CD4-positive, alpha-beta T cell (primary cell): ENCODE measurements around the gene VWA3B. TPM values are rescaled to one million over a fixed set of nuclear protein-coding genes. Genes with fewer than 3 reads are reported as not detected.

Experiments
- ATAC-seq: fragments of 200-7000 bp; cut with Tn5 transposase; one replicate; pipeline ENCODE4 v1.10.0; 2022; ENCODE audit warnings: mild to moderate bottlenecking; ENCODE audit not compliant: poor library complexity
- CTCF ChIA-PET: fragments of 350-600 bp; sonication (Branson Sonifier 250); formaldehyde crosslinking; loops from one replicate; lab custom pipeline; 2021; ENCODE audit warnings: antibody characterized with exemption, inconsistent platforms; lab: Charles Lee
- POLR2A ChIA-PET: fragments of 350-600 bp; sonication (Branson Sonifier 250); formaldehyde crosslinking; loops from one replicate; lab custom pipeline; 2021; ENCODE audit warnings: antibody characterized with exemption, inconsistent platforms; lab: Charles Lee
- DNase-seq, 14 experiments: peaks; one replicate each; pipeline ENCODE4 v3.0.0-alpha.2; 2013 to 2020; ENCODE audit warnings: mixed read lengths in 2 of 14
- H3K27ac ChIP-seq, 2 donors: one replicate each; pipeline versions ENCODE4 v1.5.1 to v1.7.0; 2013; ENCODE audit warnings: low read length in 2 of 2, low read depth in 1 of 2, mild to moderate bottlenecking in 1 of 2
- H3K27me3 ChIP-seq, 2 experiments: 1 replicate in 1 of 2; 2 replicates in 1 of 2; pipeline versions ENCODE4 v1.6.1 to v1.7.0; 2013; ENCODE audit warnings: low read length in 2 of 2, control low read depth in 1 of 2, mild to moderate bottlenecking in 1 of 2, moderate library complexity in 1 of 2; ENCODE audit not compliant: insufficient read depth in 2 of 2, control insufficient read depth in 1 of 2
- H3K36me3 ChIP-seq: one replicate; pipeline ENCODE4 v1.6.1; 2013; ENCODE audit warnings: low read length, control low read depth; ENCODE audit not compliant: insufficient read depth
- H3K4me1 ChIP-seq: one replicate; pipeline ENCODE4 v1.6.1; 2013; ENCODE audit warnings: low read length, control low read depth; ENCODE audit not compliant: insufficient read depth
- H3K4me3 ChIP-seq: one replicate; pipeline ENCODE4 v1.5.1; 2013; ENCODE audit warnings: mild to moderate bottlenecking, low read length, moderate library complexity
- H3K9me3 ChIP-seq, 2 experiments: 1 replicate in 1 of 2; 2 replicates in 1 of 2; pipeline versions ENCODE4 v1.6.1 to v1.7.0; 2013; ENCODE audit warnings: low read length in 2 of 2, mild to moderate bottlenecking in 2 of 2, control low read depth in 1 of 2, moderate library complexity in 1 of 2; ENCODE audit not compliant: control insufficient read depth in 1 of 2, insufficient read depth in 1 of 2
- H3K27ac Mint-ChIP-seq: one replicate; pipeline ENCODE4 v1.8.0; 2020; ENCODE audit warnings: mixed read lengths
- H3K27me3 Mint-ChIP-seq: one replicate; pipeline ENCODE4 v1.8.0; 2021; ENCODE audit warnings: mixed read lengths
- H3K36me3 Mint-ChIP-seq: one replicate; pipeline ENCODE4 v1.8.0; 2021; ENCODE audit warnings: low read depth, mixed read lengths
- H3K4me1 Mint-ChIP-seq: one replicate; pipeline ENCODE4 v1.8.0; 2021; ENCODE audit warnings: low read depth, mixed read lengths
- H3K4me3 Mint-ChIP-seq: one replicate; pipeline ENCODE4 v1.8.0; 2020; ENCODE audit warnings: mild to moderate bottlenecking, mixed read lengths
- H3K9me3 Mint-ChIP-seq: one replicate; pipeline ENCODE4 v1.8.0; 2020; ENCODE audit warnings: mixed read lengths
- CTCF ChIP-seq: fragments of 200-600 bp; IDR thresholded peaks from one replicate; pipeline ENCODE4 v1.8.0; 2022; ENCODE audit warnings: antibody characterized with exemption, mild to moderate bottlenecking
- intact Hi-C, 2 experiments: fragments of 100-400 bp; cut with DNase I in 1 of 2; cut with micrococcal nuclease in 1 of 2; formaldehyde crosslinking; loops; one replicate each; pipeline versions ENCODE4 v1.15.1 to v1.9.0; 2023 to 2025; cut with DNase I, micrococcal nuclease
- total RNA-seq, 174 experiments: library from RNA in 2 of 174; stranded (reverse) in 2 of 174; gene quantifications; one replicate each; pipeline ENCODE4 v1.2.3 and lab custom pipeline; 2021 to 2026

VWA3B gene
- total RNA-seq, 2 experiments from 2014 or later = not detected

- Histone ChIP-seq H3K4me1 (no peaks in the 10 kb centered on the region), H3K4me3 (no peak overlapping the region), H3K9me3 (peaks cover 4 to 6% of the 10 kb centered on the region in 2 experiments), H3K27me3 (peaks cover 7 to 16% of the 10 kb centered on the region in 2 experiments), H3K36me3 (no peaks in the 10 kb centered on the region), H3K27ac (no peak overlapping the region)
- POLR2A ChIA-PET = no interaction called here
- no peak for TF ChIP-seq CTCF
- CTCF ChIA-PET = interaction anchor here (0.7 kb wide), 1 partner anchor 81 kb away, joined by 5 read pairs; no protein-coding TSS in a partner anchor
- Mint-ChIP-seq H3K36me3 (no peaks in the 10 kb centered on the region), H3K27me3 (peaks cover 39% of the 10 kb centered on the region), H3K27ac (no peak overlapping the region), H3K9me3 (peaks cover 2% of the 10 kb centered on the region), H3K4me3 (no peak overlapping the region), H3K4me1 (no peaks in the 10 kb centered on the region)
- intact Hi-C loops = no loop called here
- DNase-seq = no peak
- no peak for ATAC-seq
Observed at GRCh38 chr2:98293931-98294687, 207.1 kb downstream of the VWA3B start.

GRCh38 chr2:98294711-98295110 lies 207.7 kb downstream of the VWA3B start:
- DNase-seq = no peak
- peaks cover 4 to 6% of the 10 kb centered on the region in 2 experiments for H3K9me3 ChIP-seq
- no peak for TF ChIP-seq CTCF
- CTCF ChIA-PET = interaction anchor here (0.7 kb wide), 1 partner anchor 82 kb away, joined by 5 read pairs; no protein-coding TSS in a partner anchor
- peaks cover 2% of the 10 kb centered on the region for H3K9me3 Mint-ChIP-seq
- no peak overlapping the region for H3K27ac Mint-ChIP-seq
- no peaks in the 10 kb centered on the region for H3K36me3 ChIP-seq
- no peaks in the 10 kb centered on the region for H3K36me3 Mint-ChIP-seq
- no peaks in the 10 kb centered on the region for H3K4me1 ChIP-seq
- H3K27ac ChIP-seq = no peak overlapping the region
- H3K4me3 Mint-ChIP-seq = no peak overlapping the region
- H3K4me3 ChIP-seq = no peak overlapping the region
- H3K27me3 ChIP-seq = peaks cover 7 to 16% of the 10 kb centered on the region in 2 experiments
- intact Hi-C loops = no loop called here
- ATAC-seq = no peak
- POLR2A ChIA-PET = no interaction called here
- H3K27me3 Mint-ChIP-seq = peaks cover 37% of the 10 kb centered on the region
- no peaks in the 10 kb centered on the region for H3K4me1 Mint-ChIP-seq

GRCh38 chr2:98295275-98295674 lies 208.3 kb downstream of the VWA3B start:
- no peak for ATAC-seq
- no peak for DNase-seq
- Histone ChIP-seq H3K27ac (no peak overlapping the region), H3K4me3 (no peak overlapping the region), H3K9me3 (peaks cover 1 to 6% of the 10 kb centered on the region in 2 experiments), H3K36me3 (no peaks in the 10 kb centered on the region), H3K4me1 (no peaks in the 10 kb centered on the region), H3K27me3 (peaks cover 7 to 16% of the 10 kb centered on the region in 2 experiments)
- no peak for TF ChIP-seq CTCF
- Mint-ChIP-seq H3K27ac (no peak overlapping the region), H3K36me3 (no peaks in the 10 kb centered on the region), H3K4me3 (no peak overlapping the region), H3K4me1 (no peaks in the 10 kb centered on the region), H3K27me3 (peaks cover 32% of the 10 kb centered on the region), H3K9me3 (no peaks in the 10 kb centered on the region)
- intact Hi-C loops = no loop called here
- CTCF ChIA-PET = no interaction called here
- POLR2A ChIA-PET = no interaction called here
